BLaER1 treated with 17β-estradiol and CSF1 and Interleukin-3, amounts not matched to agents 10 nM and 100 nM (cell line): ENCODE data around the gene TCAP.

Experiments
- H3K27ac ChIP-seq, 11 experiments: shearing (Covaris generic); formaldehyde crosslinking; 2 replicates each; pipeline ENCODE4 v1.8.1; 2022
- H3K27me3 ChIP-seq, 11 experiments: shearing (Covaris generic); formaldehyde crosslinking; 2 replicates each; pipeline ENCODE4 v1.8.1; 2022
- H3K36me3 ChIP-seq, 11 experiments: shearing (Covaris generic); formaldehyde crosslinking; 2 replicates each; pipeline ENCODE4 v1.8.1; 2022
- H3K4me1 ChIP-seq, 10 experiments: shearing (Covaris generic); formaldehyde crosslinking; 2 replicates each; pipeline ENCODE4 v1.8.1; 2022
- H3K4me2 ChIP-seq, 11 experiments: shearing (Covaris generic); formaldehyde crosslinking; 2 replicates each; pipeline ENCODE4 v1.8.1; 2022
- H3K4me3 ChIP-seq, 10 experiments: shearing (Covaris generic); formaldehyde crosslinking; 2 replicates each; pipeline ENCODE4 v1.8.1; 2022
- H3K9ac ChIP-seq, 11 experiments: shearing (Covaris generic); formaldehyde crosslinking; 2 replicates each; pipeline ENCODE4 v1.8.1; 2022
- H3K9me3 ChIP-seq, 11 experiments: shearing (Covaris generic); formaldehyde crosslinking; replicated peaks in 1 of 11; 2 replicates each; pipeline ENCODE4 v1.8.1; 2022
- H4K20me1 ChIP-seq, 11 experiments: shearing (Covaris generic); formaldehyde crosslinking; 2 replicates each; pipeline ENCODE4 v1.8.1; 2022
- Cebpa-rat ChIP-seq, 11 experiments: shearing (Covaris generic); IDR thresholded peaks; 2 replicates each; pipeline ENCODE4 v1.8.1; 2022

The TCAP gene

GRCh38 chr17:39665642-39666224, 584 bp downstream of the TCAP start:
- H3K27ac ChIP-seq: no peak overlapping the region
- no peak for TF ChIP-seq Cebpa-rat (IDR thresholded peaks at IDR 0.05)
- peak overlapping the region in 3 of 11 experiments; percentile 25 to 32 (median 31); a peak in 2 of 22 replicates for H3K9ac ChIP-seq
- no peaks in the 10 kb centered on the region for H3K9me3 ChIP-seq
- H3K4me2 ChIP-seq: peak overlapping the region in 10 of 11 experiments; percentile 0 to 81 (median 68); a peak in 18 of 22 replicates
- peaks cover 30 to 88% (median 77%) of the 10 kb centered on the region in 10 experiments for H3K4me1 ChIP-seq
- H3K27me3 ChIP-seq: peaks cover 39 to 53% (median 46%) of the 10 kb centered on the region in 11 experiments
- peaks cover 0 to 75% (median 28%) of the 10 kb centered on the region in 11 experiments; a peak in 16 of 22 replicates for H4K20me1 ChIP-seq
- no peak overlapping the region for H3K4me3 ChIP-seq
- peaks cover 14 to 34% (median 25%) of the 10 kb centered on the region in 11 experiments for H3K36me3 ChIP-seq

DNA sequence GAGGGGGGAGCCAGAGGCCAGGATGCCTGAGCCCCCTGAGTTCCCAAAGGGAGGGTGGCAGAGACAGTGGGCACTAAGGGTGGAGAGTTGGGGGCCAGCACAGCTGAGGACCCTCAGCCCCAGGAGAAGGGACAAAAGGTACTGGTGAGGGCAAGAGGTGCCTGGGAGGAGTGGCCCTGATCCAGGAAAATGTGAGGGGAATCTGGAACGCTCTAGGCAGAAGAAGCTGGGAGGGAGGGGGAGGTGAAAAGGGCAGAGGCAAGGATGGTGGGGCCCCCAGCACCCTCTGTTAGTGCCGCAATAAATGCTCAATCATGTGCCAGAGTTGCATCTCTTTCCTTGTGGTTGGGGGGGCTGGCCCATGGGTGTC, 1.1 kb downstream of the TCAP start:
- peak overlapping the region in 8 of 11 experiments; percentile 54 to 81 (median 76); a peak in 16 of 22 replicates for H3K4me2 ChIP-seq
- H4K20me1 ChIP-seq: peaks cover 0 to 71% (median 28%) of the 10 kb centered on the region in 11 experiments; a peak in 16 of 22 replicates
- TF ChIP-seq Cebpa-rat (IDR thresholded peaks at IDR 0.05): no peak
- H3K27me3 ChIP-seq: peaks cover 39 to 57% (median 48%) of the 10 kb centered on the region in 11 experiments
- H3K4me3 ChIP-seq: no peak overlapping the region
- no peaks in the 10 kb centered on the region for H3K9me3 ChIP-seq
- no peak overlapping the region for H3K27ac ChIP-seq
- H3K4me1 ChIP-seq: peaks cover 25 to 85% (median 74%) of the 10 kb centered on the region in 10 experiments
- peaks cover 9 to 29% (median 20%) of the 10 kb centered on the region in 11 experiments for H3K36me3 ChIP-seq
- no peak overlapping the region for H3K9ac ChIP-seq

DNA sequence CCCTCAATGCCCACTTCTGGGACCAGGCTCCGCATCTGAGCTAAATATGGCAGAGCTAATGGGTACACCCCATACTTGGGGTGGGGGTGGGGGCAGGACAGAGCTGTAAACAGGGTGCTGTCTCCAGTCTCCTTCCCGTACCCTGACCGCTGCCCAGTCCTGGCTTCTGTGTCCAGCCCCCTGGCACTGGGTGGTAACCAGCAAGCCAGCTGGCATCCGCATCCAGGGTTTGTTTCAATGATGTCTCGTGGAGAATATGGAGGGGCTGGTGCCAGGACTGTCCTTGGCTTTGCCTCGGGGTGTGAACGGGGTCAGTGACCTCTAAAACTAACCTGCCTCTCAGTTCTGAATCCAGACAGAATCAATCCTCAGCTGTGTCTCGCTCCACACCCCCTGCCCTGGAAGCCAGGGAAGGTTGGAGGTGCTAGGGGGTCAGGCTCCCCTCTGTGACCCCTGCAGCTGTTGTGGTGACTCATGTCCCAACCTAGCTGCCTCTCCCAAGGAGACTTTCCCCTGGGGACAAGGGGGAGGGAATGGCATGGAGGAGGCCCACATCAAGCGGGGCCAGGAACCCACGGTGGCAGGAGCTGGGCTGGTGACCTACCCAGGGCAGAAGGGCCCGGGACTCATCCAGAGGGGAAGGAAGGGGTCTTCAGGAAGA, 1.6 kb downstream of the TCAP start:
- Histone ChIP-seq H3K9me3 (no peaks in the 10 kb centered on the region), H4K20me1 (peaks cover 0 to 71% (median 24%) of the 10 kb centered on the region in 11 experiments; a peak in 16 of 22 replicates), H3K4me2 (peak overlapping the region in 10 of 11 experiments; percentile 11 to 81 (median 68); a peak in 19 of 22 replicates), H3K27ac (no peak overlapping the region), H3K4me3 (no peak overlapping the region), H3K36me3 (peaks cover 5 to 24% (median 15%) of the 10 kb centered on the region in 11 experiments; a peak in 21 of 22 replicates), H3K9ac (0 out of 22 replicates have a peak overlapping the region, but pooled peaks of 2 of the 11 experiments have one; percentile 18 to 23), H3K27me3 (peaks cover 39 to 60% (median 50%) of the 10 kb centered on the region in 11 experiments), H3K4me1 (peaks cover 20 to 85% (median 72%) of the 10 kb centered on the region in 10 experiments)
- no peak for TF ChIP-seq Cebpa-rat (IDR thresholded peaks at IDR 0.05)

DNA sequence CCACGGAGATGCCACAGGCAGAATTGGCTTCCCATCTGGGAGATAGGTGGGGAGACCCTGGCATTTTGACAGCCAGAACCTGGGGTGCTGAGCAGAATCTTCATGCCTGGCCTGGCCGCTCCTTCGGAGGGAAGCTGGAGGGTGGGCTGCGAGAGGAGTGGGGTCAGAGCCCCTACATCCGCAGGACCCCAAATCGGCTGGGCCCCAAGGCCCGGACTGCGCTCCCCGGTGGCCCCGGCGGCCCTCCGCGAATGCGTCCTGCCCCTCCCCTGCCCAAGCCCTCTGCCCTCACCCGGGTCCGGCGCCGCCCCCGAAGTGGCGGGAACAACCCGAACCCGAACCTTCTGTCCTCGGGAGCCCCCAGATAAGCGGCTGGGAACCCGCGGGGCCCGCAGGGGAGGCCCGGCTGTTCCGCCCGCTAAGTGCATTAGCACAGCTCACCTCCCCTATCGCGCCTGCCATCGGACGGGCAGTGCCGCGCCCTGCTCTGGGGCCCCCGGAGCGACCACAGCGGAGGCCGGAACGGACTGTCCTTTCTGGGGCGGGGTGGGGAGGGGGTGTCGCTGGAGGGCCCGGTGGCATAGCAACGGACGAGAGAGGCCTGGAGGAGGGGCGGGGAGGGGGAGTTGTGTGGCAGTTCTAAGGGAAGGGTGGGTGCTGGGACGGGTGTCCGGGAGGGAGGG, 2.3 kb downstream of the TCAP start:
- Histone ChIP-seq H3K4me3 (no peak overlapping the region), H3K4me2 (peak overlapping the region in 10 of 11 experiments; percentile 54 to 99 (median 79); a peak in 19 of 22 replicates), H4K20me1 (peaks cover 0 to 71% (median 20%) of the 10 kb centered on the region in 11 experiments; a peak in 16 of 22 replicates), H3K27ac (no peak overlapping the region), H3K9me3 (no peaks in the 10 kb centered on the region), H3K9ac (0 out of 22 replicates have a peak overlapping the region, but pooled peaks of 2 of the 11 experiments have one; percentile 18 to 23), H3K36me3 (peaks cover 0 to 17% (median 8%) of the 10 kb centered on the region in 11 experiments; a peak in 18 of 22 replicates), H3K27me3 (peaks cover 39 to 60% (median 50%) of the 10 kb centered on the region in 11 experiments), H3K4me1 (peaks cover 13 to 85% (median 72%) of the 10 kb centered on the region in 10 experiments)
- no peak for TF ChIP-seq Cebpa-rat (IDR thresholded peaks at IDR 0.05)

- peaks cover 0 to 9% (median 0%) of the 10 kb centered on the region in 11 experiments; a peak in 7 of 22 replicates for H3K36me3 ChIP-seq
- peak within 1 kb of the TSS; percentile 44 to 67 (median 54); a peak in 19 of 20 replicates for H3K4me3 ChIP-seq
- H3K9me3 ChIP-seq: no peaks in the 10 kb centered on the region
- H4K20me1 ChIP-seq: peaks cover 0 to 67% (median 14%) of the 10 kb centered on the region in 11 experiments; a peak in 14 of 22 replicates
- H3K4me2 ChIP-seq: peak within 1 kb of the TSS; percentile 73 to 99 (median 93)
- H3K27me3 ChIP-seq: peaks cover 39 to 60% (median 50%) of the 10 kb centered on the region in 11 experiments
- H3K9ac ChIP-seq: peak within 1 kb of the TSS; percentile 52 to 76 (median 72); a peak in 20 of 22 replicates
- peak within 1 kb of the TSS in 5 of 11 experiments; percentile 27 to 47 (median 38); a peak in 5 of 22 replicates for H3K27ac ChIP-seq
- peaks cover 12 to 85% (median 72%) of the 10 kb centered on the region in 10 experiments; a peak in 19 of 20 replicates for H3K4me1 ChIP-seq
- no peak for TF ChIP-seq Cebpa-rat (IDR thresholded peaks at IDR 0.05)
Observed at GRCh38 chr17:39667945-39668924, 3.1 kb downstream of the TCAP start, which contains the start of gene PNMT. Gene PNMT, plus strand, starts transcription at chr17:39668453. Its CDS starts 23 bp downstream, at chr17:39668476.

- Histone ChIP-seq H3K9me3 (no peaks in the 10 kb centered on the region), H3K4me3 (no peak overlapping the region), H3K27ac (no peak overlapping the region), H3K4me1 (peaks cover 24 to 86% (median 74%) of the 10 kb centered on the region in 10 experiments), H4K20me1 (peaks cover 0 to 55% (median 9%) of the 10 kb centered on the region in 11 experiments; a peak in 10 of 22 replicates), H3K4me2 (0 out of 22 replicates have a peak overlapping the region, but pooled peaks of 2 of the 11 experiments have one; percentile 10 to 93), H3K27me3 (peaks cover 39 to 60% (median 50%) of the 10 kb centered on the region in 11 experiments), H3K9ac (no peak overlapping the region), H3K36me3 (no peaks in the 10 kb centered on the region)
- TF ChIP-seq Cebpa-rat (IDR thresholded peaks at IDR 0.05): no peak
Observed at GRCh38 chr17:39669897-39670735, 5.0 kb downstream of the TCAP start.

GRCh38 chr17:39670746-39671145, 5.6 kb downstream of the TCAP start:
- Histone ChIP-seq H3K27ac (no peak overlapping the region), H4K20me1 (peaks cover 0 to 54% (median 5%) of the 10 kb centered on the region in 11 experiments; a peak in 9 of 22 replicates), H3K9ac (0 out of 22 replicates have a peak overlapping the region, but pooled peaks of 1 of the 11 experiments have one; percentile 16), H3K27me3 (peaks cover 39 to 58% (median 47%) of the 10 kb centered on the region in 11 experiments), H3K4me3 (no peak overlapping the region), H3K4me2 (peak overlapping the region in 1 of 11 experiments; percentile 3; a peak in 1 of 22 replicates), H3K36me3 (no peaks in the 10 kb centered on the region), H3K4me1 (peaks cover 30 to 86% (median 74%) of the 10 kb centered on the region in 10 experiments), H3K9me3 (no peaks in the 10 kb centered on the region)
- no peak for TF ChIP-seq Cebpa-rat (IDR thresholded peaks at IDR 0.05)
